ACC112 (cell line): ENCODE data around the gene CRYBB2.
"Not testable (repeated sequence)": the region's sequence is repeated elsewhere in the genome, so short reads cannot be mapped to it uniquely, and the experiment has no call there.

ENCODE experiments used
- H2AFZ ChIP-seq: fragments of 200-600 bp; sonication (generic); one replicate; pipeline ENCODE4 v1.6.0; 2017; ENCODE audit warnings: antibody characterized with exemption, low read length; ENCODE audit not compliant: unreplicated experiment
- H3K27ac ChIP-seq: fragments of 200-600 bp; sonication (generic); 2 replicates; pipeline ENCODE4 v1.5.1; 2014; ENCODE audit warnings: low read depth, mild to moderate bottlenecking, antibody characterized with exemption, low read length, moderate library complexity
- H3K27me3 ChIP-seq: fragments of 200-600 bp; sonication (generic); 2 replicates; pipeline ENCODE4 v1.6.1; 2014; ENCODE audit warnings: mild to moderate bottlenecking, antibody characterized with exemption, low read length, moderate library complexity, mixed read lengths; ENCODE audit not compliant: insufficient read depth
- H3K36me3 ChIP-seq: fragments of 200-600 bp; sonication (generic); 2 replicates; pipeline ENCODE4 v1.6.1; 2016; ENCODE audit warnings: mild to moderate bottlenecking, antibody characterized with exemption, low read length, moderate library complexity, mixed read lengths; ENCODE audit not compliant: insufficient read depth
- H3K4me1 ChIP-seq: fragments of 200-600 bp; sonication (generic); one replicate; pipeline ENCODE4 v1.6.1; 2016; ENCODE audit warnings: low read length, mixed read lengths; ENCODE audit not compliant: insufficient read depth, unreplicated experiment, control insufficient read depth
- H3K4me3 ChIP-seq: fragments of 200-600 bp; sonication (generic); 2 replicates; pipeline ENCODE4 v1.5.1; 2014; ENCODE audit warnings: mild to moderate bottlenecking, low read depth, low read length
- H3K79me2 ChIP-seq: fragments of 200-600 bp; sonication (generic); one replicate; pipeline ENCODE4 v1.6.0; 2016; ENCODE audit warnings: low read length; ENCODE audit not compliant: control insufficient read depth, unreplicated experiment, insufficient read depth

The CRYBB2 gene

GRCh38 chr22:25233706-25234105 lies 14.3 kb downstream of the CRYBB2 start:
- H3K79me2 ChIP-seq, H3K4me3 ChIP-seq, H3K4me1 ChIP-seq, H2AFZ ChIP-seq, H3K27ac ChIP-seq, H3K36me3 ChIP-seq: not testable (repeated sequence)
- H3K27me3 ChIP-seq: peaks cover 13% of the 10 kb centered on the region; the same call in 1 of the 2 replicates

GRCh38 chr22:25235547-25236290 lies 16.3 kb downstream of the CRYBB2 start:
- H3K27me3 ChIP-seq: peaks cover 17% of the 10 kb centered on the region; the same call in 1 of the 2 replicates
- no peaks in the 10 kb centered on the region for H3K79me2 ChIP-seq
- no peaks in the 10 kb centered on the region for H3K36me3 ChIP-seq
- no peak overlapping the region for H3K4me3 ChIP-seq
- H3K4me1 ChIP-seq: no peaks in the 10 kb centered on the region
- H2AFZ ChIP-seq: no peak overlapping the region
- no peak overlapping the region for H3K27ac ChIP-seq

- H3K79me2 ChIP-seq: no peaks in the 10 kb centered on the region
- H3K4me3 ChIP-seq: no peak overlapping the region
- H3K27ac ChIP-seq: no peak overlapping the region
- H2AFZ ChIP-seq: no peak overlapping the region
- H3K36me3 ChIP-seq: no peaks in the 10 kb centered on the region
- H3K4me1 ChIP-seq: no peaks in the 10 kb centered on the region
- H3K27me3 ChIP-seq: peaks cover 17% of the 10 kb centered on the region; the same call in 1 of the 2 replicates
Measured at GRCh38 chr22:25236417-25236816, 17.0 kb downstream of the CRYBB2 start.

GRCh38 chr22:25237503-25237902 lies 18.1 kb downstream of the CRYBB2 start:
- H3K36me3 ChIP-seq: no peaks in the 10 kb centered on the region
- H2AFZ ChIP-seq: no peak overlapping the region
- no peaks in the 10 kb centered on the region for H3K4me1 ChIP-seq
- H3K79me2 ChIP-seq: no peaks in the 10 kb centered on the region
- H3K4me3 ChIP-seq: no peak overlapping the region
- peaks cover 17% of the 10 kb centered on the region; the same call in 1 of the 2 replicates for H3K27me3 ChIP-seq
- no peak overlapping the region for H3K27ac ChIP-seq

- H3K27ac ChIP-seq, H3K4me3 ChIP-seq, H3K4me1 ChIP-seq, H3K36me3 ChIP-seq, H3K79me2 ChIP-seq, H2AFZ ChIP-seq: not testable (repeated sequence)
- peaks cover 17% of the 10 kb centered on the region; the same call in 1 of the 2 replicates for H3K27me3 ChIP-seq
Measured at GRCh38 chr22:25238058-25238457, 18.6 kb downstream of the CRYBB2 start.

GRCh38 chr22:25255169-25255568 lies 35.7 kb downstream of the CRYBB2 start:
- H3K27me3 ChIP-seq, H3K79me2 ChIP-seq, H3K27ac ChIP-seq, H3K36me3 ChIP-seq, H2AFZ ChIP-seq, H3K4me1 ChIP-seq, H3K4me3 ChIP-seq: not testable (repeated sequence)

- H3K27ac ChIP-seq, H3K79me2 ChIP-seq, H3K4me3 ChIP-seq, H3K4me1 ChIP-seq, H2AFZ ChIP-seq, H3K27me3 ChIP-seq, H3K36me3 ChIP-seq: not testable (repeated sequence)
Measured at GRCh38 chr22:25267567-25267966, 48.1 kb downstream of the CRYBB2 start.

GRCh38 chr22:25268902-25269301 lies 49.5 kb downstream of the CRYBB2 start:
- not testable (repeated sequence) for H3K27ac ChIP-seq, H3K27me3 ChIP-seq, H3K36me3 ChIP-seq, H3K79me2 ChIP-seq, H2AFZ ChIP-seq, H3K4me3 ChIP-seq, H3K4me1 ChIP-seq

- H3K4me1 ChIP-seq, H3K79me2 ChIP-seq, H3K4me3 ChIP-seq, H2AFZ ChIP-seq, H3K27ac ChIP-seq, H3K36me3 ChIP-seq: not testable (repeated sequence)
- peaks cover 12% of the 10 kb centered on the region; the same call in 1 of the 2 replicates for H3K27me3 ChIP-seq
Measured at GRCh38 chr22:25270061-25270460, 50.6 kb downstream of the CRYBB2 start.

GRCh38 chr22:25273231-25273630 lies 53.8 kb downstream of the CRYBB2 start:
- not testable (repeated sequence) for H3K4me1 ChIP-seq, H3K79me2 ChIP-seq, H3K4me3 ChIP-seq, H2AFZ ChIP-seq, H3K27ac ChIP-seq, H3K27me3 ChIP-seq, H3K36me3 ChIP-seq

GRCh38 chr22:25273928-25274327 lies 54.5 kb downstream of the CRYBB2 start:
- H3K27me3 ChIP-seq, H3K36me3 ChIP-seq, H3K27ac ChIP-seq, H3K4me1 ChIP-seq, H3K79me2 ChIP-seq, H3K4me3 ChIP-seq, H2AFZ ChIP-seq: not testable (repeated sequence)
